ENCODE results near the gene FGFR2. TPM values are rescaled to one million over a fixed set of nuclear protein-coding genes. Genes with fewer than 3 reads are reported as not detected.

FGFR2 gene
- total RNA-seq, 1 donor from 2014 or later, result 4.5 TPM

GRCh38 chr10:121437596-121437995 is 160.6 kb downstream of the FGFR2 start:
- Histone ChIP-seq H3K4me3 (ENCODE audit: low read depth, low read length) (no peak overlapping the region), H3K27me3 (ENCODE audit: control insufficient read depth, insufficient read depth, low read length) (no peaks in the 10 kb centered on the region), H3K36me3 (ENCODE audit: control insufficient read depth, insufficient read depth, low read length) (no peaks in the 10 kb centered on the region)
- no peak for TF ChIP-seq CTCF (IDR thresholded peaks at IDR 0.05; ENCODE audit: insufficient read depth, low read length, poor library complexity, severe bottlenecking)
- DNase-seq (ENCODE audit: low read depth), result no peak

- DNase-seq (ENCODE audit: low read depth), result no peak
- Histone ChIP-seq H3K4me3 (ENCODE audit: low read depth, low read length) (no peak overlapping the region), H3K27me3 (ENCODE audit: control insufficient read depth, insufficient read depth, low read length) (no peaks in the 10 kb centered on the region), H3K36me3 (ENCODE audit: control insufficient read depth, insufficient read depth, low read length) (no peaks in the 10 kb centered on the region)
- TF ChIP-seq CTCF (IDR thresholded peaks at IDR 0.05; ENCODE audit: insufficient read depth, low read length, poor library complexity, severe bottlenecking), result no peak
Measured at GRCh38 chr10:121436630-121437341, 161.5 kb downstream of the FGFR2 start.

- Histone ChIP-seq H3K27me3 (ENCODE audit: control insufficient read depth, insufficient read depth, low read length) (no peaks in the 10 kb centered on the region), H3K36me3 (ENCODE audit: control insufficient read depth, insufficient read depth, low read length) (no peaks in the 10 kb centered on the region), H3K4me3 (ENCODE audit: low read depth, low read length) (no peak overlapping the region)
- DNase-seq (ENCODE audit: low read depth), result no peak
- TF ChIP-seq CTCF (IDR thresholded peaks at IDR 0.05; ENCODE audit: insufficient read depth, low read length, poor library complexity, severe bottlenecking), result no peak
Measured at GRCh38 chr10:121436281-121436629, 162.0 kb downstream of the FGFR2 start.

GRCh38 chr10:121435099-121435875 is 163.0 kb downstream of the FGFR2 start:
- Histone ChIP-seq H3K36me3 (ENCODE audit: control insufficient read depth, insufficient read depth, low read length) (no peaks in the 10 kb centered on the region), H3K27me3 (ENCODE audit: control insufficient read depth, insufficient read depth, low read length) (no peaks in the 10 kb centered on the region), H3K4me3 (ENCODE audit: low read depth, low read length) (no peak overlapping the region)
- TF ChIP-seq CTCF (IDR thresholded peaks at IDR 0.05; ENCODE audit: insufficient read depth, low read length, poor library complexity, severe bottlenecking), result no peak
- no peak for DNase-seq (ENCODE audit: low read depth)

GRCh38 chr10:121433965-121434364 is 164.3 kb downstream of the FGFR2 start:
- H3K36me3 ChIP-seq (ENCODE audit: control insufficient read depth, insufficient read depth, low read length), result no peaks in the 10 kb centered on the region
- no peak for TF ChIP-seq CTCF (IDR thresholded peaks at IDR 0.05; ENCODE audit: insufficient read depth, low read length, poor library complexity, severe bottlenecking)
- no peak for DNase-seq (ENCODE audit: low read depth)
- H3K4me3 ChIP-seq (ENCODE audit: low read depth, low read length), result no peak overlapping the region
- peaks cover 3% of the 10 kb centered on the region for H3K27me3 ChIP-seq (ENCODE audit: control insufficient read depth, insufficient read depth, low read length)

Data from kidney epithelial cell (primary cell).